NCI-H748 treated with DMSO at 0.1 percent for 48 hours (cell line): ENCODE results near the gene SPATA32.

Source experiments
- DNase-seq: peaks from one replicate; lab custom pipeline; 2025; lab: John Stamatoyannopoulos, UW

The SPATA32 gene

DNA sequence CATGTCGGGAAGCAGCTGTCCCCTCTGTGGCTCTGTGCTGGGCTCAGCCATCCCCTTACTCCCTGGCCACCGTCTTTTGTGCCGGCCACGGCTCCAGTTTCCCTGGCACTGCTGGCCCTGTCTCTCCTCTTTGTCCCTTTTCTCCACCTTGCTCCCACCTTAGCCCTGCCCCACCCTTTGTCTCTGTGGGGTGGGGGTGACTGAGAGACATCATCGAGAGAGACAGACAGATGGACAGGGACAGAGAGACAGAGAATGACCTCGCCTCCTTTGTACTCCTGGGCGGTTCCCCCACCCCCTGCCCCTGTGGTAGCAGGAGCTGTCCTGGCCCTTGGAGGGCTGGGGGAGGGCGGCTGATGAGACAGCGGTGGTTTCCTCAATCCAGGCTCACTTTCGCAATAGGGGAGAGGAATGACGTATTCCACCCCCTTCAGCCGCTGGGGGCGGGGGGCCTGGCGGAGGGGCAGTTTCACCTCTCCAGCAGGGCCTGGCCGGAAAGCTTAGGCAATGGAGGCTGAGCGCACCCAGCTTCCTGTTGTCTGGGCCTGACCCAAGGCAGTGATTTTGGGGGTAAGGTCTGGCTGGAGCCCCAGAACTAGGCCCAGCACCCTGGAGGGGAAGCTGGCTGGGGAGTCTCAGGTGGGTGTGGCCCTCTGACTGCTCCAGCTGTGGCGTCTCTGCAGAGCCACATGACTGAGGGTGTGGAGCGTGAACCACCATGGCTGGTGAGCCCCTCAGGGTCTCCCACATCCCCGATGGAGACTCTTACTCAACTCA lies 32.9 kb downstream of the SPATA32 start:
- DNase-seq = no peak

DNA sequence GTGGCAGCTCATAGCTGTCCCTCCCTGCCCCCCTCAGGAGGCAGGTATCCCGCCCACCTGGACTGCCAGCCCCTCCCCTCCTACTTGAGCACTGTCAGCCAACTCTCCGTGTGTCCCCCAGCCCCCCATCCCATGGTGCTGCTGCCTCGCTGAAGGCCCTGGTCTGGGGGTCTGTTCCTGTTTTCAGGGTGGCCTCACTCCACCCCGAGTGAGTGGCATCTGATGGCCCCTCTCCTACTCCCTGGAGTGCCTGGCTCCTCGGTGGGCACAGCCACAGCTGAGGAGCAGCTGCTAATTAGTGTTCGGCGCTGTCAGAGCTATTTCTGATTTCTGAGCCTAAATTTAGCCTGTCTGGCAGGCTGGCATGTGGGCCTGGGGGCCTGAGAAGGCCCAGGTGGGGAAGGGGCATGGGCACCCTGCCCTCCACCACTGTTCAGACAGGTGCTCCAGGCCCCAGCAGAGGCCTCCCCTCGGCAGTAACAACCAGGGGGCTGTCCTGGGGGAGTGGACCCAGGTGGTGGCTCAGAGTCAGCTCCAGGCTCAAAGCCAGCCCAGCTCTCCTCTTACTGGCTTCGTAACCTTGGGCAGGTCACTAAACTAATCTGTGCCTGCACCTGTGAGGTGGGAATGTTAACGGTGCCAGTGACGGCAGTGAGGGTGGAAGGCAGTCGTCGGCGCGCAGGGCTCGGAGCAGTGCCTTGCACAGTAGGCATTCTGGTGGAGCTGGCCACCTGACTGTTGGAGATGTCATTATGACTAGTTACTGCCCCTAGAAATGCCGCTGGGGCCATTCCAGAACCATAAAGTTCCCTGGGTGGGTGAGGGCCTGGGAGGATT lies 33.8 kb downstream of the SPATA32 start:
- no peak for DNase-seq

DNA sequence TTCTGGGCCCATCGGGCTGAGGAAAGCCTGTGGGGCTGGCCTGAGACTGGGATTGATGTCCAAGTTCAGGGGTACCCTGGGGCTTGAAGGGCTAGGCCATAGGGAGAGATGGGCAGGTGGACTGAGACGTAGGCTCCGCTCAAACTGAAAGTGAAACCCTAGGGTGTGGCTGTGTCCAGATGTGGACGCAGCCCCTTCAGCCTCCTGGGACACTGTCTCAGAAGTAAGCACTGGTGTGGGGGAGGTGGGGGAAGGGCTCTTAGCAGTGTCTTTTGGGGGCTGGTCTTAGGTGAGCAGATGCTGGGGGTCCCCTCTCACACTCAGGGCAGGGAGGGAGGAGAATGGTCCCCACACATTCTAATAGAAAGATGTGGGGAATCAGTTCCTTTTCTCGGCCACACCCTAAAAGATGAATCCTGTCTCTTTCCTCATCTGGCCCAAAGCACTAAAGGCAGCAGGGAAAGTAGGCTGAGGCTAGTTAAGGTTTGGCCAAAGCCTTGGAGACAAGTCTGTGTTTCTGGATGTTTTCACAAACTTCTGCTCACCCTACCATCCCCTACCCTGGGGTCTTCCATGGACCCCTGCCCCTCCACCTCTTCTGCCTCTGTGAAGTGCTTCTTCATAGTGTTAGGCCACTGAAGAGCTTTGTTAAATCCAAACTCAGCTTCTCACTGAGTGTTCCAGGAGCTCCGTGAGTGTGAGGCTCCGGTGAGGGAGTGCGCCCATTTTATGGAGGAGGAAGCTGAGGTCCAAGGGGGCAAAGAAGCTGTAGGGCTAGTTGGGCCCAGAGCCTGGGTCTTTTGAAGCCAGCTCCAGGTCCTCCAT lies 34.6 kb downstream of the SPATA32 start:
- DNase-seq = no peak

DNA sequence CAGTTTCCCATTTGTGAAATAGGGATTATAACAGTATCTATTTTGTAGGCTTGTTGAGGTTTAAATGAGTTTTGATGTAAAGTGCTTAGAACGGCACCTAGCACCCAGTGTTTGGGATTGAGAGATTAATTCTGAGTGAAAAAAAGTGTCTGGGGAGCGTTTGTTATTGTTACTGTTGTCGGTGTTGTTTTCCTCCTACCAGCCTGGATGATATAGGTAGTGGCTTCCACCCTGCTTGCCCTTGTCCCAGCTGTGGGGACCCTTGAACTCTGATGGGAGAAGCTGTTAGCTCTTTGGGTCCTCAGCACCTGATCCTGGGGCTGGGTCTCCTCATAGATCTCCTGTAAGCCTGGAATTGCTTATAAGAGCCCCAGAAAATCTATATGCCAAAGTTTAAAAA lies 35.3 kb downstream of the SPATA32 start:
- DNase-seq = no peak

DNA sequence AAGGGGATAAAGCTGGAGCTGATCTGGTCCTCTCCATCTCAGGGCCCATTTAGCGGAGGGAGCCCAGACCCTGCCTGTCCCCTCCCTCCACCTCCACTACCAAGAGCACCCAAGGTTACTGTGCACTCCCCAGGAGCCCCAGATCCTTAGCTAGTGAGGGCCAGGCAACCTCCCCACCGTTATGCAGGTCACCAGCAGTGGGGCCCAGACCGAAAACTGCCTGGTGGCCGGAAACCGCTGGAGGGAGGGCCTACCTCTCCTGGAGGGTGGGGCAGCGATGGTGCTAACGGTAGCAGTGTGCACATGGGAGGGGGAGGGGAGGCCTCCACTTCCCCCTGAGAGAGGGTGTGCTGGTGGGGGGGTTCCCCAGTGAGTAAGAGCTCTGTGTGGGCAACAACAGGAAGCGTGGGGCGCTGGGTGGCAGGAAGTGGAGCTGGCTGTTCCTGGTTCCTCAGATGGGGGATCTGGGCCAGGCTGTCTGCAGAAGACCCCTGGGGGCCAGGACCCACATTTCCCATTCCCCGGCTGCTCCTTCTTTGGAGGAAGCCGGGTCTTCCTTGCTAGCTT lies 35.8 kb downstream of the SPATA32 start:
- no peak for DNase-seq

DNA sequence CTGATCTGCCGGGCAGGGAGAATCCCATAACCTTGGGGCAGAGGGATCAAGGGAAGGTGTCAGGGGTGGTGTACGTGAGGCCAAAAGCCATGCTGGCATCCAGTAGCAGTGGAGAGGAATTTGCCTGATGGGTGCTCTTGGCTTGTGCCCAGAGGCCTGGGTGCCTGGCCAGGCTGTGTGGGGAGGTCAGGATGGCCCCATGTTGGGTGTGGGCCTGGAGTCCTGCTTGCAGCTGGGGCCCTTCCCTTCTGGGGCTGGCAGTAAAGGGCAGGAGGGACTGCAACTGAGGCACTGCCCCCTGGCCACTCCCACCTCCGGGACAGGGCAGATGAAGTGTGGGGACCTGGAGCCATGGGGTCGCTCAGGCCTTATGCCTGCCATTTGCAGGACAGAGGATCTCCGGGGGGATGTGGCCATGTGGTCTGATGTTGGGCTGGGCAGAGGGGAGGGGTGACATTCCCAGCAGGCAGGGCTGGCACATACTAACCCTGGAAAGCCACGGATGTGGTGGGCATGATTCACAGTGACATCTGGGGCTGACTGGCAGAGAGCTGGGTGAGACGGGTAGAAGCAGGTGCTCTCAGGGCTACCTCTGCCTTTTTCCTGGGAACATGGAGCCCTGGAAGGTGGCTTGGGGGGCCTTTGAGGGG lies 36.7 kb downstream of the SPATA32 start:
- DNase-seq = no peak

DNA sequence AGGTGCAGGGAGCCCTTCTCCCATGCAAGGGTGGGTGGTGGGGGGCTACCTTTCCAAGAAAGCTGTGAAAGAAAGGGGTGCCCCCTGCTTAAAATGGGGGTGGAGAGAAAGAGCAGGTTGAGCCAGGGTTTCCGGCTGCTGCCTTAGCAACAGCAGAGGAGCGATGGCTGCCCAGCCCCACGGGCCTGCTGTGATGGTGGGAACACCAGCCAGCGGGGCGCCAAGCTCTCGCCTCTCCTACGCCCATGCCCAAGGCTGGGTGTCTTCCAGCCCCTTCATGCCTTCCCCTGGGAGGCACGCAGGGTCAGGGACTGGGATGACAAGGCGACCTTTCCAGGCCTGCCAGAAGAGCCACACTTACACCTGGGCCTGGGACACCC lies 37.2 kb downstream of the SPATA32 start:
- DNase-seq = no peak

DNA sequence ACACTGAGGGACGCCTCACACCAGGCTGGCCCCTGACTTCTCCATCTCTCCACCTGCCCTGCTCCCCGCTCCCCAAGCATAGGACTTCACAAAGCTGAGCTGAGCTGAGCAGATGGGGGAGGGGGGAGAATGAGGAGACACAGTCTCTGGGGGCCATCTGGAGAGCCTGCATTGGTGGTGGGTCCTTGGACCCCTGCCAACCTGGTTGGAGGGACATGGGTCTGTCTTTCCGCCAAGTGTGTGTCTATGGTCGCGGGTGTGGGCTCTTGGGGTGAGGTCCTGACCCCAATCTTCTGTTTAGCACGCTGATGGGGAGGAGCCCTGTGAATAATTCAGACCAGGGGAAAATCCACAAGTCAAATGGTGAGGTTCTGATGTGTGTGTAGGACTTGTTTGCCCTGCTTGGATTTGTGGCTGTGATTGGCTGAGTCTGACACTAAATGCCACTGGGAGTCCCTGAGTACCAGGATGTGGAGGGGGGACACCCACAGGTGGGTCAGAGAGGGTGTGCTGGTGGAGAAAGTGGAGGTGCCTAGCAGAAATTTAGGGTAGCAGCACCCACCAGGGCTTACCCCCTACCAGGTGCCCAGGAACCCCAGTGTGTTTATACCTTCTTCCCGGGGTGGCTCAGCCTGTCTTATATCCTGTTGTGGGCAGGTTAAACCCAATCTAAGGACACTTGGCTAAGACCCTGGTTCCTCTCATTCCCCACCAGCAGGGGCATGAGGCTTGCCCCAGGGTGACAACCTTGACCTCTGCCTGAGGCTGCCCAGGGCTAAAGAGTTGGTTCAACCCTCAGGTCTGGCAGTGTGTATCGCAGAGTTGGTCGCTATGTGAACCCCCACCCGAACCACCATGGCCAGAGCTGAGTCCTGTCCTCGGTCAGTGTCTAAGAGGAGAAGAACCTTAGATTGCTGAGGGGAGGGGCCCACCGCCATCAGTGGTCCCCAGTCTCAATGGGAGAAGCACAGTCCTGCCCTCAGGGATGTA lies 38.1 kb downstream of the SPATA32 start:
- no peak for DNase-seq

DNA sequence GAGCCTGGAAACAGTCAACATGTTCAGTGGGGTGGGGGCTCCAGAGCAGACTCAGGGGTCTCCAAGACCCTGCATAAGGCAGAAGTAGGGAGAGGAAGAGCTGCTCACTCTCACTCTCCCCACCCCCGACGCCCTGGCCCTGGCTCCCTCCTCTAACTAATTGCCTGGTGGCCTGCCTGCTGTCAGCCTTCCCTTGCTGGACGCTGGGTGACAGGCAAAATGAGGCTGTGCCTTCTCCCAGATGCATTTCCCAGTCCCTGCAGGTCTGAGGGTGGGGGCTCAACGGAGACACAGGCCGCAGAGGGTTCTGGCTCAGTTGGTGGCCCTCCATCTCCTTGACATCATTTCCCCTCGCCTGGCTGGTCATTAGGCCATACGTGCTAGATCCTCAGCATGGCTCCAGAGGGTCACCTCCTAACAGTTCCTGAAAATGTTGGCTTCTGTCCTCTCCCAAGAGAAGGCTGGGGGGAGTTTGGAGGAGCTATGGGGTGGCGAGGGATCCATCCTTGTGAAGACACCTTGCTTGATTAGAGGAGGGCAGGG lies 38.8 kb downstream of the SPATA32 start:
- no peak for DNase-seq

DNA sequence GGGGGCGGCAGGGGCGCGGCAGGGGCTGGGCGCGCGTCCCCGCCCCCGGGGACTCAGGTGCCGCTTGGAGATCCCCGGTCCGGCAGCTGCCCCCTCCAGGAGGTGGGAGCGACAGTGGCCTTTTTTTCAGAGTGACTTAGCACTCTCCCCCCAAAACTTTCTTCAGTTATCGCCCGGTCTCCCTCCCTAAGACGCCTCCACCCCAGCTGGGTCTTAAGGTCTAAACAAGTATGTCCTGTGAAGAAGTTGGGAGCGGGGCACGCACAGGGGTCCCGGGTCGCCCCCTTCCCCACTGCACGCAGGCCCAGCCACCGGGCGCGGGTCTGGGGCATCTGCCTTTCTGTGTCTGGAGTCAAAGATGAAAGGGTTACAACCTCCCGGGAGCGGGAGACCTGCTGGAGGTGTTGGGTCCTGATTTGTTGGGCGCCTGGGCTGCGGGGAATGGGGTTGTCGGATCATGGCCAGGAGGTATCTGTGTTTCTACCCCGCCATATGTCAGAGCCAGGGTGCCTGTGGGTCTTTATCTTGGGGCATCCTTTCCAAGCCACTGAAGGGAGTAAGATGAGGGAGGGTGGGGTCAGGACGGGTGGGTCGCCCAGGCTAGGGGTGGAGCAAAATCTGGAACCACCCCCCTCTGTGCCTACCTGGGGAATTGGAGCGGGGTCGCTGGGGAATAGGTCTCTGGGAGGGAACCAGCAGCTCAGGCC lies 39.5 kb downstream of the SPATA32 start:
- no peak for DNase-seq

DNA sequence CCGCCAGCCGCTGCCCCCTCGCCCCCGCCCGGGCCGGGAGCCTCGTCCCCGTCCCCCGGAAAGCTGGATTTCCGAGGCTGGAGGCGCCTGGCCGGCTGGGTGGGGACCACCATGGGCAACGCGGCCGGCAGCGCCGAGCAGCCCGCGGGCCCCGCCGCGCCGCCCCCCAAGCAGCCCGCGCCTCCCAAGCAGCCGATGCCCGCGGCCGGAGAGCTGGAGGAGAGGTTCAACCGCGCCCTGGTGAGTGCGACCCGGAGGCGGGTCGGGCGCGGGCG lies 39.9 kb downstream of the SPATA32 start:
- no peak for DNase-seq

DNA sequence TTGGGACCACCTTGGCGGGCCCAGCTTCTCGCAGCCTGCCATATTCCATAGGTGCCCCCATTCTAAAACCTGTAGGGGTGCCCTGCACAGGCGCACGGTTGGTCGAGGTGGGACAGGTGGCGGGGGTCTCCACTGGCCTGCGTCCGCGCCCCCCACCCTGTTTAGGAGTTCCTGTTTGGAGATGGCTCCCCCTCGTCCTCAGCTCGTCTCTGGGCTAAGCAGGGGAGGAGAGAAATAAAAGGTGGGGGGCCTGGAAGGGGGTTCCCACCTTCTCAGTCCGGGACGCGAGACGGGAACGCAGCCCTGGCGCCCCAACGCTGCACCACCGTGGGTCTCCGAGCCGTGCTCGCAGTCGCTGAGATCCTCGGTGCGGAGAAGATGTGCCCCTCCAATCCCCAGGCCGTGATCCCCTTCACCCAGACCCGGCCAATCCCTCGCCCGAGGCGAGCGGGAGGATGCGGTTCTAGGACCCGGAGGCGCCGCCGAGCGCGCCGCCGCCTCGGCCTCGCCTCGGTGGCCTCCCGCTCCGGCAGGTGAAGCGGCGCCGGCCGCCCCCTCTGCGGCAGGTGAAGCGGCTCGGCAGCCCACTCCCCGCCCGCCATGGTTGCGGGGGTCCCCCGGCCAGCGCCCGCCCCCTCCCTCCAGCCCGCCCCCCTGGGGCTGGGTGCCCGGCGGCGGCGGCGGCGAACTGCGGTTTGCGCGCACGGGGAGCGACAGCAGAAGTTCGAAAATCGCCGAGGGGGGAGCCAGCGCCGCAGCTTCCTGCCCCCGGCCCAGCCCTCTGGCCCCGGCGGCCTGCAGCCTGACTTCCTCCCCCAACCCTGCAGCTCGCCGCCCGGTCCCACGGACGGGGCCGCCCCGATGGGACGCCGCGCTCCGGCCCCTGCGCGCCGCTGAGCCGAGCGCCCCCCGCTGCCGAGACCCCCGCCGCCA lies 40.5 kb downstream of the SPATA32 start, which contains the start of gene FMNL1:
FMNL1 (plus strand) TSS at position 805 of the 933 bp plus-strand sequence. CDS start 240 bp downstream, outside the sequence.
- no peak for DNase-seq

DNA sequence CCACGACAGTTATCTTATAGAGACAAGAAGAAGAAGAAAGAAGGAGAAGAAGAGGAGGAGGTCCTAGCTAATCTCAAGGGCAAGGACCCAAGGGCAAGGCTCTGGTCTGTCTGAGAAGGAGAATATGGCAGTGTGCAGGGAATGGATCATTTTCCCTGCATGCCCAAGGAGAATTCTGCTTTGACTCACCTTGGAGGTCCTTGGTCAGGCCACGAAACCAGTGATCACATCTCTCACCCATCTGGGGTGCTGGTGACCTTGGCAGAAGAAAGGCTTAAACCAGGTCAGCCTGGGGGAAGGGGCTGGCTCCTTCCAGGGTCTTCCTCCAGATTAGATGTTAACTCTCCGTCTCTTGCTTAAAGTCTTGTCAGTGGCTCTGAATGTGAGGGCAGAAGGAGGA lies 41.8 kb downstream of the SPATA32 start:
- no peak for DNase-seq

DNA sequence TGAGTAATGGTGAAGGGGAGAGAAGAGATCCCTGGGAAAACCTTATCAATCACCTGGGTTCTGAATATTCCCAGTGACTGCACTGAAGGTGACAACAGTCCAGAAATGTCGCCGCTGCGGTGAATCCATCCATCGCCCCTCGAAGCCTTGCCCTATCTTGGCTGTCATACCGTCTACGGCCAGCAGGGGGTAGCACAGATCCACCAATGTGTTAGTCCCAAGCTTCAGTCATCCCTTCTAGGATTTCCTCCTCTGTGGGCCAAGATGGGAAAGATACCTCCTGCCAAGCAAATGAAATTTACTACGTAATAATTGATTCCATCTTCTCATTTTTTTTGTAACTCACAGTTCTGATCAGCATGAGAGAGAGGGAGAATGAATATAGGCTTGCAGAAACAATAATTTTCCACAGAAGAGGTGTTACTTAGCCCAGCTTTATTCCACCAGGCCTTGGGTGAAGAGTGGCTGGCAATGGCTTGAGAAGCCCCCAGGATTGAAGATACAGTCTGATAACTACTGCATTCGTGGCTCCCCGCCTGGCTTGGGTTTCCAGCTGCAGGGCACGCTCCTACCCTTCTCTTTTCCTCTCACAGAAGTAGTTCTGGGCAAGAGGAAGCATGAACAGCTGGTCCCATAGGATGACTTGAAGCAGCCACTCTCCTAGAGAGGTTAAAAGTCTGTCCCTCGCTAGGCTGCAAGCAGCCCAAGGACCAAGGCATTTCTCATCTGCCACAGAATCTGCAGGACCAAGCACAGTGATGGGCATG lies 42.8 kb downstream of the SPATA32 start:
- DNase-seq = peak; percentile 67
